Ascending aorta (tissue), 2 donors: ENCODE results near the gene PPP2R5C. TPM values are rescaled to one million over a fixed set of nuclear protein-coding genes. Genes with fewer than 3 reads are reported as not detected.

Experiments
- DNase-seq, 2 donors: peaks; one replicate each; pipeline ENCODE4 v3.0.0-alpha.2; 2019; ENCODE audit warnings: low spot score in 2 of 2
- H3K27ac ChIP-seq, 2 donors: fragments of 200-600 bp; sonication (generic); one replicate each; pipeline ENCODE4 v1.5.1; 2016 to 2017; ENCODE audit warnings: mild to moderate bottlenecking in 1 of 2
- H3K27me3 ChIP-seq: fragments of 200-600 bp; sonication (generic); one replicate; pipeline ENCODE4 v1.5.1; 2017
- H3K36me3 ChIP-seq, 2 donors: fragments of 200-600 bp; sonication (generic); one replicate each; pipeline ENCODE4 v1.5.1; 2016
- H3K4me1 ChIP-seq, 2 donors: fragments of 200-600 bp; sonication (generic); one replicate each; pipeline ENCODE4 v1.5.1; 2016 to 2017; ENCODE audit warnings: mild to moderate bottlenecking in 1 of 2
- H3K4me3 ChIP-seq, 2 donors: fragments of 200-600 bp; sonication (generic); one replicate each; pipeline ENCODE4 v1.5.1; 2016 to 2017; ENCODE audit warnings: mild to moderate bottlenecking in 1 of 2
- H3K9me3 ChIP-seq, 2 donors: fragments of 200-600 bp; sonication (generic); one replicate each; pipeline ENCODE4 v1.5.1; 2016
- CTCF ChIP-seq, 3 experiments: fragments of 200-600 bp in 2 of 3; fragments of 450-650 bp in 1 of 3; sonication (generic) in 2 of 3; IDR thresholded peaks; one replicate each; pipeline ENCODE4 v1.5.1; 2016 to 2019; ENCODE audit warnings: antibody characterized with exemption in 3 of 3, mild to moderate bottlenecking in 1 of 3, moderate library complexity in 1 of 3
- intact Hi-C: fragments of 100-400 bp; cut with DNase I; formaldehyde crosslinking; loops from one replicate; pipeline ENCODE4 v1.15.1; 2023
- total RNA-seq: library from RNA; depleted of rRNA; stranded (reverse); fragments of >200 nt; gene quantifications from one replicate; pipeline ENCODE4 v1.1.0, GENCODE V29; 2016

The PPP2R5C gene
- total RNA-seq, 1 donor from 2014 or later, result 45.6 TPM

GRCh38 chr14:101907619-101908018, 146.1 kb downstream of the PPP2R5C start:
- no peaks in the 10 kb centered on the region for H3K9me3 ChIP-seq
- no peak overlapping the region for H3K4me3 ChIP-seq
- intact Hi-C loops, result no loop called here
- no peak for TF ChIP-seq CTCF (IDR thresholded peaks at IDR 0.05)
- H3K27ac ChIP-seq, result no peak overlapping the region
- H3K4me1 ChIP-seq, result no peaks in the 10 kb centered on the region
- peaks cover 71 to 74% of the 10 kb centered on the region in 2 donors for H3K36me3 ChIP-seq
- H3K27me3 ChIP-seq, result no peaks in the 10 kb centered on the region
- DNase-seq, result no peak

- no peak for DNase-seq
- intact Hi-C loops, result no loop called here
- Histone ChIP-seq H3K9me3 (no peaks in the 10 kb centered on the region), H3K36me3 (peaks cover 67 to 72% of the 10 kb centered on the region in 2 donors), H3K4me1 (no peaks in the 10 kb centered on the region), H3K4me3 (no peak overlapping the region), H3K27ac (no peak overlapping the region), H3K27me3 (no peaks in the 10 kb centered on the region)
- no peak for TF ChIP-seq CTCF (IDR thresholded peaks at IDR 0.05)
Measured at GRCh38 chr14:101908795-101909194, 147.3 kb downstream of the PPP2R5C start.

- H3K36me3 ChIP-seq, result peaks cover 69 to 71% of the 10 kb centered on the region in 2 donors
- no peak for TF ChIP-seq CTCF (IDR thresholded peaks at IDR 0.05)
- intact Hi-C loops, result no loop called here
Measured at GRCh38 chr14:101909371-101910096, 148.0 kb downstream of the PPP2R5C start.

GRCh38 chr14:101912841-101913240, 151.3 kb downstream of the PPP2R5C start:
- intact Hi-C loops, result no loop called here
- DNase-seq, result no peak
- Histone ChIP-seq H3K27ac (no peak overlapping the region), H3K9me3 (no peaks in the 10 kb centered on the region), H3K4me1 (no peaks in the 10 kb centered on the region), H3K4me3 (no peak overlapping the region), H3K27me3 (no peaks in the 10 kb centered on the region), H3K36me3 (peaks cover 54 to 56% of the 10 kb centered on the region in 2 donors)
- no peak for TF ChIP-seq CTCF (IDR thresholded peaks at IDR 0.05)

More at GRCh38 chr14:101909371-101910096, 148.0 kb downstream of the PPP2R5C start:
- Histone ChIP-seq H3K9me3 (no peaks in the 10 kb centered on the region), H3K4me1 (no peaks in the 10 kb centered on the region), H3K4me3 (no peak overlapping the region), H3K27ac (no peak overlapping the region), H3K27me3 (no peaks in the 10 kb centered on the region)
- no peak for DNase-seq

GRCh38 chr14:101914083-101914482, 152.6 kb downstream of the PPP2R5C start:
- intact Hi-C loops, result no loop called here
- H3K27me3 ChIP-seq, result no peaks in the 10 kb centered on the region
- no peaks in the 10 kb centered on the region for H3K9me3 ChIP-seq
- H3K36me3 ChIP-seq, result peaks cover 47 to 54% of the 10 kb centered on the region in 2 donors
- no peak overlapping the region for H3K27ac ChIP-seq
- H3K4me3 ChIP-seq, result no peak overlapping the region
- TF ChIP-seq CTCF (IDR thresholded peaks at IDR 0.05), result no peak
- H3K4me1 ChIP-seq, result no peaks in the 10 kb centered on the region
- DNase-seq, result no peak
